ENCODE data around the gene STARD3NL. TPM values are rescaled to one million over a fixed set of nuclear protein-coding genes. Genes with fewer than 3 reads are reported as not detected.
"Not testable (repeated sequence)": the region's sequence is repeated elsewhere in the genome, so short reads cannot be mapped to it uniquely, and the experiment has no call there.

The STARD3NL gene, protein sequence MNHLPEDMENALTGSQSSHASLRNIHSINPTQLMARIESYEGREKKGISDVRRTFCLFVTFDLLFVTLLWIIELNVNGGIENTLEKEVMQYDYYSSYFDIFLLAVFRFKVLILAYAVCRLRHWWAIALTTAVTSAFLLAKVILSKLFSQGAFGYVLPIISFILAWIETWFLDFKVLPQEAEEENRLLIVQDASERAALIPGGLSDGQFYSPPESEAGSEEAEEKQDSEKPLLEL
- 10 to 100 TPM; 30.7 to 39.7 (median 34.1) TPM for polyA plus RNA-seq (ENCODE audit: insufficient read length in 10 of 10)
- long read RNA-seq, donor 1, transcript STARD3NL-201 (9 exons, 1,728 nt) = major isoform, 17 of 20 reads
- long read RNA-seq, donor 1, partial matches to known transcripts = 0 of 20 reads
- long read RNA-seq, donor 1, other reads (novel, unspliced or antisense) = 0 of 20 reads
- long read RNA-seq, donor 2, partial matches to known transcripts = 0 of 4 reads
- long read RNA-seq, donor 2, other reads (novel, unspliced or antisense) = 0 of 4 reads
- long read RNA-seq, donor 3 = 0 reads
- long read RNA-seq, donor 4, transcript STARD3NL-201 (9 exons, 1,728 nt) = major isoform, 14 of 23 reads
- long read RNA-seq, donor 4, partial matches to known transcripts = 7 of 23 reads
- long read RNA-seq, donor 4, other reads (novel, unspliced or antisense) = 0 of 23 reads
- long read RNA-seq, donor 5, transcript STARD3NL-201 (9 exons, 1,728 nt) = major isoform, 6 of 7 reads
- long read RNA-seq, donor 5, partial matches to known transcripts = 0 of 7 reads
- long read RNA-seq, donor 5, other reads (novel, unspliced or antisense) = 0 of 7 reads
- long read RNA-seq, donor 6, transcript STARD3NL-201 (9 exons, 1,728 nt) = major isoform, 8 of 9 reads
- long read RNA-seq, donor 6, partial matches to known transcripts = 0 of 9 reads
- long read RNA-seq, donor 6, other reads (novel, unspliced or antisense) = 0 of 9 reads
- long read RNA-seq, donor 7, transcript STARD3NL-201 (9 exons, 1,728 nt) = major isoform, 11 of 12 reads
- long read RNA-seq, donor 7, partial matches to known transcripts = 0 of 12 reads
- long read RNA-seq, donor 7, other reads (novel, unspliced or antisense) = 0 of 12 reads
- long read RNA-seq, donor 8, transcript STARD3NL-201 (9 exons, 1,728 nt) = major isoform, 5 of 5 reads
- long read RNA-seq, donor 8, partial matches to known transcripts = 0 of 5 reads
- long read RNA-seq, donor 8, other reads (novel, unspliced or antisense) = 0 of 5 reads
- long read RNA-seq, donor 9, partial matches to known transcripts = 0 of 4 reads
- long read RNA-seq, donor 9, other reads (novel, unspliced or antisense) = 0 of 4 reads

DNA sequence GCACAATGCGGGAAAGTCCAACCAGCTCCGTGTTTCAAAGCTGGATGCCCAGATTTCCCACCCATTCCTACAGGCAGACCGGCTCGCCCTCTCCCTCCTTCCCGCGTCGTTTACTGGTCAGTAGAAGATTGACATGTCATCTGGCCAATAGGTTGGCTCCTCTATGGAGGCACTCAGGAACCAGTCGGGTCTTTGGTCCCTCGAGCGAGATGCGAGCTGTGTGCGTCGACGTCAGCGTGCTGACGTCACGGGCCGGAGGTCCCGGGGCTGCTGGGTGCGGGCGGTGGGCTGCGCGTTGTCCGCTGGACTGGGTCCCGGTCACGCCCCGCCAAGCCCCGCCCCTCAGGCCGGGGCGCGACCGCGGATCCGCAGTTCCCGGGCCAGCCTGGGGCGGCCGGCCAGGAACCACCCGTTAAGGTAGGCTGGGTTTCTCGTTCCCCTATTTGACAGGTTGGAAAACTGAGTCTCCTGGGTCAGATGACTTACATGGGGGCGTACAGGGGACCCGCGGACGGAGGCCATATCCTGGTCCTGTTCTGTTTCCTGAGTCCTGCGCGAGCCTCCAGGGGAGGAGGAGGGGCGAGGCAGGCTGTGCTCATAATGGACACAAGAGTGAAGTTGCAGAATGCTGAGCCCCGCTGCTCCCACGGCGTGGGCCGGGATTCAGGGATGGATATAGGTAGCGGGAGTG, at the start of gene STARD3NL:
Gene STARD3NL, plus strand, starts transcription at position 242 of the 691 bp plus-strand sequence. CDS start 29,260 bp downstream, outside the sequence.
- DNase-seq = peak; percentile 100

DNA sequence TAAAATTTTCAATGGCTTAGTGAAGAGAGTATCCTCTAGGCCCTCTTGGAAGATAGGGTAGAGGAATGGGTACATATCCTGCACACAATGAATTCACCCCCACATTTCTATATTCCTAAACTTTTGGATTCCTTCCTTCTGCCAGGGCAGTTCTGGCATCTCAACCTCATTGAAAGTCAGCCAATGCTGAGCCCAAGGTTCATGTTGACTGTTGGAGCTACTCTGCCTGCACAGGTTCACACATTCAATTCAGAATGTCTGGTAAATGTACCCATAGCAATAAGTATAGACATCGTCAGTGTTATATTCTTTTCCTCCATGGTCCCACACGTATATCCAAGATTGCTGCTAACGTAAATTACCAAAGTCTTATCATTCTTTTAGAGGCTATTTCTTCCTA, 48.9 kb upstream of the STARD3NL start:
- no peak for DNase-seq

DNA sequence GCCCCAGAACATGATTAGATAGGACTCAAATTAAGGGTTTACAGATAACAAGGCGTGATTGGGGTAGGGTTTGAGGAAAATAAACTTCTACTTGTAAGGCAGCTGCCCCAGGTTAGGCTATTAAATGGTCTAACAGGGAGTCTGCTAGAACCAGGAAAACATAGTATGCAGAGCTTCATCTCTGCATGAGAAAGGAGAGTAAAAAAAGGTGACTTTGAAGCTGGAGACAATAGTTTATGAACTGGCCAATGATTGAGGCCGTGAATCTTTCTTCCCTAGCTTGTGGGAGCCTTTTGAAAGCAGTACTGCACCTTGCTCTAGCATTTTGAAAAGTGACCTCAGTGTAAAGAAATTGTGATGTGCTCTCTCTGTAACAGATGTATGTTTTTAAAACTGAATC, 48.5 kb upstream of the STARD3NL start:
- DNase-seq = no peak

DNA sequence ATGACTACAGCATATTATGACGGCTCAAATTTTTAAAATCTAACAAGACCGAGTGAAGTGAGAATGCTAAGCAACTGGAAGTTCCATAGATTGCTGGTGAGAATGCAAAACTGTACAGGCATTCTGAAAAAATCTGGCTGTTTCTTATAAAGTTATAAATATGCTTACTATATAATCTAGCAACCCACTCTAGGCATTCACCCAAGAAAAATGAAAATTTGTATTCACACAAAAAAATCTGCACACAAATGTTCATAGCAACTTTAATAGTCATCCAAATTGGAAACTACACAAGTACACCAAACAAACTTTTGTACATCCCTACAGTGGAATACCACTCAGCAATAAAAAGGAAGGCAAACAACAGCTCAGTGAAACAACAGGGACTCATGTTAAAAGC, 39.9 kb upstream of the STARD3NL start:
- DNase-seq = no peak

DNA sequence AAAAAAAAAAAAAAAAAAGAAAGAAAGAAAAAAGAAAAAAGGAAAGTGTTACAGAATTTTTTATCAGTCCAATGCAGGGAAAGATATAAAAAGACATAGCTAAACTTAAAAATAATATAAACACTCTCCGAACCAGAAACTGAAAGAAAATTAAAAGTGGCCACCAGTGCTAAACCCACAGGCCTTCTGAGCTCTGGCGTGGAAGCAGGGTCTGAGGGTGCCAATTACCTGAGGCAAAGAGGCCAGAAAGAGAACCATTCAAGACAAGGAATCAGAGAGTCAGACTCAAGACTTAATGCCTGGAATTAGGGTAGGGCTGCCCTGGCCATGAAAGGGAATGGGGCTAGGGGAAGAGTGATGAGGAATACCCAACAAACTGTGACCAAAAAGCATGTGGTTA, 36.9 kb upstream of the STARD3NL start:
- no peak for DNase-seq

DNA sequence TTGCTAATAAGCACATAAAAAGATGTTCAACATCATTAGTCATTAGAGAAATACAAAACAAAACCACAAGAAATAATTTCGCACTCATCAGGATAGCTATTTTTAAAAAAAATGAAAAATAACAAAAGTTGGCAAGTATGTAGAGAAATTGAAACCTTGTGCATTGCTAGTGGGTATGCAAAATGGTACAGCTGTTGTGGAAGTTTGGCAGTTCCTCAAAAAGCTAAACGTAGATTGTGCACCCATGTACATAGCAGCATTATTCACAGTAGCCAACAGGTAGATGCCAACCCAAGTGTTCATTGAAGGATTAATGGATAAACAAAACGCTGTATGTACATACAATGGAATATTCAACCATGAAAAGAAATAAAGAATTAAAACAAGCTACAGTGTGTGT, 35.3 kb upstream of the STARD3NL start:
- no peak for DNase-seq

DNA sequence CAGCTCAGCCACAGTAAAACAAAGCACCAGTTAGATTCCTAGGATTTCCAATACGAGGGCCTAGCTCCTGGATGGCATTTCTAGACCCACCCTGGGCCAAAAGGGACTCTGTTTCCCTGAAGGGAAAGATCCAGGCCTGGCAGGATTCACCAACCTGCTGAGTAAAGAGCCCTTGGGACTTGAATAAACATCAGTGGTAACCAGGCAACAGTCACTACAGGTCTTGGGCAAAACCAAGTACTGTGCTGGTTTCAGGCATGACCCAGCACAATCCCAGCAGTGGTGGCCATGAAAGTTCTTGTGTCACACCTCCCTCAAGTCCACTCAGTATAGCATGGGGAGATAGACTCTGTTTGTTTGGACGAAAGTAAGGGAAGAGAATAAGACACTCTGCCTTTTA, 31.0 kb upstream of the STARD3NL start:
- no peak for DNase-seq

DNA sequence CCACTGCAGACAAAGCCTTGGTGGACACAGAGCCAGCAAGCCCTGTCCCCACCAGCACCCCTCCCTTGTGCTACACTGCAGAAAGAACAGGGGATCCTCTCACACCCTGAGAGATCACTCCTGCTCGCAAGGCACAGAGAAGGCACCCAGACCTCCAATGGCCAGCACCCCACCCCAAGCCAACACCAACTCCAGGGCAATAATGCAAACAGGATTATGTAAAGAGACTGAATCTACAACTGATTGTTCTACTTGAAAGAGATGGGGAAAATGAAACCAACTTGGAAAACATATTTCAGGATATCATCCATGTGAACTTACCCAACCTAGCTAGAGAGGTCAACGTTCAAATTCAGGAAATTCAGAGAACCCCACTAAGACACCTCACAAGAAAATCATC, 26.5 kb upstream of the STARD3NL start:
- no peak for DNase-seq

DNA sequence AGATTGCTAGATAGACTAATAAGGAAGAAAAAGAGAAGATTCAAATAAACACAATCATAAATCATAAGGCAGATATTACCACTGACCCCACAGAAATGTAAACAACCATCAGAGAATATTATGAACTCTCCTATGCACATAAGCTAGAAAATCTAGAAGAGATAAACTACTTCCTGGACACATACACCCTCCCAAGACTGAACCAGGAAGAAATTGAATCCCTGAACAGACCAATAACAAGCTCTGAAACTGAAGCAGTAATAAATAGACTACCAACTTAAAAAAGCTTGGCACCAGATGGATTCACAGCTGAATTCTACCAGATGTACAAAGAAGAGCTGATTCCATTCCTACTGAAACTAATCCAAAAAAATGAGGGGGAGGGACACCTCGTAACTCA, 24.5 kb upstream of the STARD3NL start:
- no peak for DNase-seq

DNA sequence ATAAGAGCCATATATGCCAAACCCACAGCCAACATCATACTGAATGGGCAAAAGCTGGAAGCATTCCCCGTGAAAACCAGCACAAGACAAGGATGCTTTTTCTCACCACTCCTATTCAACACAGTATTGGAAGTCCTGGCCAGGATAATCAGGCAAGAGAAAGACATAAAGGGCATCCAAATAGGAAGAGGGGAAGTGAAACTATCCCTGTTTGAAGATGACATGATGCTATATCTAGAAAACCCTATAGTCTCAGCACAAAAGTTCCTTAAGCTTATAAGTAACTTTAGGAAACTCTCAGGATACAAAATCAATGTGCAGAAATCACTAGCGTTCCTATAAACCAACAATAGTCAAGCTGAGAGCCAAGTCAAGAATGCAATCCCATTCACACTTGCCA, 23.8 kb upstream of the STARD3NL start:
- DNase-seq = no peak

DNA sequence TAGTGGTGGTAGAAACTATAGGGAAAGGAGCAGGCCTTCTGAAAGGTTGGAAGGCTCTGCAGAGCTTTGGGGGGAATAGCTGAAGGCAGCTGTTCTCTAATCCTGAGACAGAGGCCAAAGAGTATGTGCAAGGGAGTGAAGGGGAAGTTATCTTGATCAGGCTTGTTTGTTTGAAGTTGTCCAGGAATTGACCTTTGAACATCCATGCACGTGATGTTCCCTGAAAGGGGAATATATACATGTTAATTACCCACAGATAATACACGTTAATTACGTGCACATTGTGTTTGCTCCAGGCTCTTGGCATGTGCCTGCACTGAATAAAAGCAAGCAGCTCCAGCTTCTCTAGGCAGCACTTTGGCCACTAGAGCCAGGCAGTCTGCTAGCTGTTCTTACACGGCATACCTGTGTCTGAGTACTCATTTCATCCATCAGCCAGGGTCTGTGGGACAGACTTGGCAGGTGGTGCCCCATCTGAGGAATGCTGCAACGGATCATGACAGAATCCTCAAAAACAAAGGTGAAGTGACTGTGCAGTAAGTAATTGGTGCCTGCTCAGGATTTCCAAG, 18.0 kb upstream of the STARD3NL start:
- no peak for DNase-seq

DNA sequence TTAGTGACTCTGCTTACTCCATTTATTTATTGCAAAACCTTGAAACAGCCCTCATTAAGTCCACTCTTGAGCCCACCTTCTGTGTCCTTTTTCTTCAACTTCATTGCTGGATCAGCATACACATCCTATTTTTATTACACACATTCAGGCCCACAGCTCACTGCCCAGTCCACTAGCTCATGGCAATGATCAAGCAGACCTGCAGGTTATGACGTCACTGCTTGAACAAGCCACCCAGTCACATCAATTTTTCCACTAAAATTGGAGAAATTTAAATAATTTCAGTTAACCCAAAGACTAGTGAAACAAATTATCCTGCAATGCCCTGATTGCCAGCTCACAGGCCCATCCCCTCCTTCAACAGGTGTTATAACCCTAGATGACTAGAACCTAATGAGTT, 16.0 kb upstream of the STARD3NL start:
- DNase-seq = no peak

DNA sequence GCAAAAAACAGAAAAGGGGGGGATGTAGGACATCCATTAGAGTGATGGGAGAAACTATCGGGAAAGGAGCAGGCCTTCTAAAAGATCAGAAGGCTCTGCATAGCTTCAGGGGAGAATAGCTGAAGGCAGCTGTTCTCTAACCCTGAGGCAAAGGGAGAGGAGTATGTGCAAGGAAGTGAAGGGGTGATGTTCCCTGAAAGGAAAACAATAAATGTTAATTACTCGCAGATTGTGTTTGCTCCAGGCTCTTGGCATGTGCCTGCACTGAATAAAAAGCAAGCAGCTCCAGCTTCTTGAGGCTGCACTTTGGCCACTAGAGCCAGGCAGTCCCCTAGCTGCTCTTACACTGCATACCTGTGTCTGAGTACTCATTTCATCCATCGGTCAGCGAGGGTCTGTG, 14.4 kb upstream of the STARD3NL start:
- no peak for DNase-seq

DNA sequence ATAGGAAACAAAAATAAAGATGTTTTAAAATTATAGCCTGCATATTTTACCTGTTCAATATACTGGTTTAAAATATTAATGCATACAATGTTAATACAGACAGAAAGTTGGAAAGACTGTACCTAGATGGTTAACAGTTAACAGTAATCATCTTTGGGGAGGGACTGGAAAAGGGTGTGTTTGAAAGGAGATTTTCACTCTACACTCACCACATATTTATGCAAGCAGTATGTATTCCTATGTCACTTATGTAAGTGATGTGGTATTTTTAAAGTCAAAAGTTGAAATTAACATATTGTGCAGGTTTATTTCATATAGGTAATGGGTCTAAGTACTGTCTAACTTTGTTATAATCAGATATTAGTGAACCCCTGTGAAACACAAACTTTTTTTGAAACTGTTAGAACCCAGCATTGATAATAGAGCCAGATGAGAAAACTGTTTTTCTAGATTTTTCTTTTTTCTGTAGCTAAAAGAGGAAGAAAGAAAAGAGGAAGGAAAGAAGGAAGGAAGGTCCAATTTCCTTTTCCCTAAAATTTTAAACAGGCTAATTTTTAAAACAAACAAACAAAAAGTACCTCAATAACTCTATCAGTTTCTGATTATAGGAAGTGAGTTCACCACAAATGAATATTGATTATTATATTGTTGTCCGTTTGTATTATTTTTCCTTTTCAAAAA, 9.0 kb upstream of the STARD3NL start:
- DNase-seq = no peak

DNA sequence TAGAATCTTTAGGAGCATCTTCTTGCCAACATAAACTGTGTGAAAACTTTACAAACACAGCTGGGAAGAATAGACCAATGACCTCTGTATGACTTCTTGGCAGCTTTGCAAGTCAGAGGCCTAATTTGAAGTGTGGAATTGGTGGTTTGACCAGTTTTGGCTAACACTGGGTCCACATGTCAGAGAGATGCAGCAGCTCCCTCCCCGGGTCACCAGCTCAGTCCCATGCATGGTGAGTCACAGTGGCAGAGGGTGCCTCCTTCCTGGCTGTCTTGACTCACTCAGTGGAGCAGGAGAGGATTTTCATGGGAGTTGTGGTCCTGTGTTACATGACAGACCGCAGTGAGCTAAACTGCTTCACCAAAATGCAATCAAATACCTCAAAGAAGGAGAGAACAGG, 8.2 kb upstream of the STARD3NL start:
- DNase-seq = peak; percentile 15 to 44 (median 22)

DNA sequence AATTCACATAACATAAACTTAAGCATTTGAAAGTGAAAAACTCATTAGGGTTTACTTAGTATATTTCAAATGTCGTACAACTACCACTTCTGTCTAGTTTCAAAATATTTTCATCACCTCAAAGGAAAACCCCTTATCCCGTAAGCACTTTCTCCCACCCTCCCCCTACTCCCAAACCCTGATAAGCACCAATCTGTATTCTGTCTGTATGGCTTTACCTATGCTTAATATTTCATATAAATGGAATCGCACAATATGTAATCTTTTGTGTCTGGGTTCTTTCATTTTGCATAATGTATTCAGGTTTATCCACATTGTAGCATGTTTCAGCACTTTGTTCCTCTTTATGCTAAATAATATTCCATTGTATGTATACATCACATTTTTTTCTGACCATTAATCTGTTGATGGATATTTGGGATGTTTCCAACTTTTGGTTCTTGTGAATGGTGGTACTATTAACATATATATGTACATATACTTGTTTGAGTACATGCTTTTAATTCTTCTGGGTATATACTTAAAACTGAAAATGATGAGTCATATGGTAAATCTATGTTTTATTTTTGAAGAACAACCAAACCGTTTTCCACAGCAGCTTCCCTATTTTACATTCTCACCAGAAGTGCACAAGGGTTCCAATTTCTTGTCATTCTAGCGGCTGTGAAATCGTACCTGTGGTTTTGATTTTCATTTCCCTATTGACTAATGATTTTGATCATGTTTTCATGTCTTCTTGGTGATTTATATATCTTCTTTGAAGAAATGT, 6.2 kb upstream of the STARD3NL start:
- DNase-seq = no peak

DNA sequence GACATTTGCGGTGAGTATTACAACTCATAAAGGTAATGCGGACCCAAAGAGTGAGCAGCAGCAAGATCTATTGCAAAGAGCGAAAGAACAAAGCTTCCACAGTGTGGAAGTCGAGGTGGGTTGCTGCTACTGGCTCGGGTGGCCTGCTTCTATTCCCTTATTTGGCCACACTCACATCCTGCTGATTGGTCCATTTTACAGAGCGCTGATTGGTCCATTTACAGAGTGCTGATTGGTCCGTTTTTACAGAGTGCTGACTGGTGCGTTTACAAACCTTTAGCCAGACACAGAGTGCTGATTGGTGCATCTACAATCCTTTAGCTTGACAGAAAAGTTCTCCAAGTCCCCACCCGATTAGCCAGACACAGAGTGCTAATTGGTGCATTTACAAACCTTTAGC, 2.5 kb upstream of the STARD3NL start:
- not testable (repeated sequence) for DNase-seq

DNA sequence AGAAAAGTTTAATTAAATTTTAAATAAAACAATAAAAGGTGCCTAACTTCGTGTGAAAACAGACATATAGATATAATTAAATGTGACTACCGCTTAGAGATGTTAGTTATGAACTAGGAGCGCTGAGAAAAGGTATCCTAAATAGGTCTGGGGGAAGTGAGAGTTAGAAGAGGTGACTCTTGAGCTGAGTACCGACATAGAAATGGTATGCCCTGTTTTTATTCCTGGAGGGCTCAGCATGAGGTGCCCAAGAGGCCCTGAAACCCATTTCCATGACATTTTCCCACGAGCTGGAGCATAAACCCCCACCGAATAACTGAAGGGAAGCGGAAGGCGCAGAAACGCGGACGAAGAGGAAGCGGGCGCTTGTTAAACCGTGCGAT, 433 bp upstream of the STARD3NL start:
- DNase-seq = no peak

DNA sequence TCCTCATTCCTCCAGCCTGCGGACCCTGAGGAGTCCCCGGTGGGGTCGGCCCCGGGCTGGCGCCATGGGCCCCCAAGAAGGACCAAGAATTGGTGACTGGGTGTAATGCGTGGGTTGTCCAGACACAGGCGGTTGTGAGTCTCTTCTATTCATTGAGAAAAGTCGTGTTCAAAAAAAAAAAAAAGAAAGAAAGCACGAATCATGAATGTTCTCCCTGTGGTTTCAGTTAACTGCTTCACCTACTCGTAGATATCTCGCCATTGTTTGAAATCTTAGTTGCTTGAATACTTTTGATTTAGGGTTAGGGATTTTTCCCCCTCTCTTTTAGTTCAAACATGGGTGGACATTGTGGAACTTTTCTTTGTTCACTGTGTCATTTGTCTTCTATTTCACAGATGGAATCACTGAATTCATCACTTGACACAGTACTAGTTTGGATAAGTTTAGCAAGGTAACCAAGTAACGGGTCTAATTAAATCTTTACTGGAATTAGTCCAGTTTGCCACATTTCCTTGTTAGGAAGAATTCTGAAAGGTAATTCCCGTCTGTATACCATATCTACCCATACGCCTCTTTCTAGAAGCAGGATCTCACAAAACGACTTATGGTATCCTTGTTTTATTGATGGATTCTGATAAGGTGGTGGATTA, 775 bp downstream of the STARD3NL start:
- peak in 1 of 3 donors; percentile 42 for DNase-seq
